ENCODE measurements around the gene CACNA1C. TPM values are rescaled to one million over a fixed set of nuclear protein-coding genes. Genes with fewer than 3 reads are reported as not detected.

The CACNA1C gene
- total RNA-seq, 3 donors from 2014 or later, result 2.6 to 11.8 (median 9.5) TPM

GRCh38 chr12:2337031-2338010 lies 284.5 kb downstream of the CACNA1C start:
- H3K36me3 ChIP-seq, result no peaks in the 10 kb centered on the region
- no peaks in the 10 kb centered on the region for H3K4me1 ChIP-seq
- DNase-seq (ENCODE audit: low spot score in 2 of 2), result no peak
- no peak overlapping the region for H3K4me3 ChIP-seq
- H3K9me3 ChIP-seq, result no peaks in the 10 kb centered on the region
- H3K27me3 ChIP-seq, result no peaks in the 10 kb centered on the region
- H3K27ac ChIP-seq, result peak overlapping the region; percentile 67 to 72
- intact Hi-C loops (cut with DNase I; ENCODE audit: low total_unique reads), result no loop called here
- TF ChIP-seq POLR2A (IDR thresholded peaks at IDR 0.05) (no peak), CTCF (IDR thresholded peaks at IDR 0.05) (no peak), POLR2AphosphoS5 (IDR thresholded peaks at IDR 0.05) (no peak)

GRCh38 chr12:2338381-2338780 lies 285.6 kb downstream of the CACNA1C start:
- no peak overlapping the region for H3K27ac ChIP-seq
- TF ChIP-seq POLR2AphosphoS5 (IDR thresholded peaks at IDR 0.05), result no peak
- TF ChIP-seq POLR2A (IDR thresholded peaks at IDR 0.05), result no peak
- TF ChIP-seq CTCF (IDR thresholded peaks at IDR 0.05), result no peak
- H3K9me3 ChIP-seq, result no peaks in the 10 kb centered on the region
- no peak for DNase-seq (ENCODE audit: low spot score in 2 of 2)
- no peaks in the 10 kb centered on the region for H3K36me3 ChIP-seq
- intact Hi-C loops (cut with DNase I; ENCODE audit: low total_unique reads), result no loop called here
- H3K27me3 ChIP-seq, result no peaks in the 10 kb centered on the region
- H3K4me3 ChIP-seq, result no peak overlapping the region
- no peaks in the 10 kb centered on the region for H3K4me1 ChIP-seq

DNA sequence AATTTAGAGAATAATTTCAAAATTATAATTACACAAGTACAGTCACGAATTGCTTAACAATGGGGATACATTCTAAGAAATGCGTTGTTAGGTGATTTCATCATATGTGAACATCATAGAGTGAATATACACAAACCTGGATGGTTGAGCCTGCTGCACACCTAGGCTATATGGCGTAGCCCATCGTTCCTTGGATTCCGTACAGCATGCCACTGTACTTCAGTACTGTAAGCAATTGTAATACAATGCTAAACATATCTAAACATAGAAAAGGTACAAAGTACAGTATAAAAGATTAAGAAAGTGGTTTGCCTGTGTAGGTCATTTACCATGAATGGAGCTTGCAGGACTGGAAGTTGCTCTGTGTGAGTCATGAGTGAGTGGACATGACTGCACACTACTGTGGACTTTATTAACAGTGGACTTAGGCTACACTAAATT lies 286.2 kb downstream of the CACNA1C start:
- no peak for TF ChIP-seq POLR2AphosphoS5 (IDR thresholded peaks at IDR 0.05)
- TF ChIP-seq CTCF (IDR thresholded peaks at IDR 0.05), result no peak
- no peak for TF ChIP-seq POLR2A (IDR thresholded peaks at IDR 0.05)
- H3K27me3 ChIP-seq, result no peaks in the 10 kb centered on the region
- no peaks in the 10 kb centered on the region for H3K9me3 ChIP-seq
- H3K36me3 ChIP-seq, result no peaks in the 10 kb centered on the region
- no peaks in the 10 kb centered on the region for H3K4me1 ChIP-seq
- no peak overlapping the region for H3K4me3 ChIP-seq
- intact Hi-C loops (cut with DNase I; ENCODE audit: low total_unique reads), result no loop called here
- H3K27ac ChIP-seq, result no peak overlapping the region
- no peak for DNase-seq (ENCODE audit: low spot score in 2 of 2)

GRCh38 chr12:2341051-2341751 lies 288.4 kb downstream of the CACNA1C start:
- Histone ChIP-seq H3K27ac (no peak overlapping the region), H3K36me3 (no peaks in the 10 kb centered on the region), H3K4me3 (no peak overlapping the region), H3K27me3 (no peaks in the 10 kb centered on the region), H3K4me1 (no peaks in the 10 kb centered on the region), H3K9me3 (no peaks in the 10 kb centered on the region)
- DNase-seq (ENCODE audit: low spot score in 2 of 2), result no peak
- intact Hi-C loops (cut with DNase I; ENCODE audit: low total_unique reads), result no loop called here
- TF ChIP-seq CTCF (IDR thresholded peaks at IDR 0.05) (no peak), POLR2A (IDR thresholded peaks at IDR 0.05) (no peak)

DNA sequence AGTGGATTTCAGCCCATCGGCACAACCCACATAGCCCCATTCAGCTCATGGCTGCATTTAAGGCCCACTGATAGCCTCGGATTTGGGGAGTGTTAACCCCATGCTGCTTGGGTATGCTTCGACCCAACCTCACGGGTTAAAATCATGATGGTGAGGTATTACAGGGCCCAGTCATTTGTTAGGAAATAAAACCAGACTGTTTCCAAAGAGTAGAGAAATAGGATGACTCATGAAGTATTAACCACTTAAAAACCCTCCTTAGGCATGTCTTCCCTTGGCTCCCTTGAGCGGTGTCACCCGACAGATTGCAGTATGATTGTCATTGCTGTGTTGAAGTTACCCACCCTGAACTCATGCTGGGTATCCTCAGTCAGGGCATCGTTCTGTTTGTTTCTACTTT lies 289.1 kb downstream of the CACNA1C start:
- no peaks in the 10 kb centered on the region for H3K9me3 ChIP-seq
- H3K27me3 ChIP-seq, result no peaks in the 10 kb centered on the region
- no peak overlapping the region for H3K4me3 ChIP-seq
- intact Hi-C loops (cut with DNase I; ENCODE audit: low total_unique reads), result no loop called here
- TF ChIP-seq POLR2A (IDR thresholded peaks at IDR 0.05) (no peak), POLR2AphosphoS5 (IDR thresholded peaks at IDR 0.05) (no peak), CTCF (IDR thresholded peaks at IDR 0.05) (no peak)
- no peaks in the 10 kb centered on the region for H3K4me1 ChIP-seq
- no peak overlapping the region for H3K27ac ChIP-seq
- no peaks in the 10 kb centered on the region for H3K36me3 ChIP-seq
- no peak for DNase-seq (ENCODE audit: low spot score in 2 of 2)
